Measurements from ENCODE around the gene NME7. TPM values are rescaled to one million over a fixed set of nuclear protein-coding genes. Genes with fewer than 3 reads are reported as not detected.
"Not testable (repeated sequence)": the region's sequence is repeated elsewhere in the genome, so short reads cannot be mapped to it uniquely, and the experiment has no call there.

Gene NME7
- 10 to 100 TPM; 13.0 TPM for total RNA-seq

GRCh38 chr1:169367686-169368405 lies at the start of gene NME7, which contains the start of gene BLZF1:
TSS of gene NME7 (minus strand) at chr1:169367797. CDS start at chr1:169367710, 87 bp downstream.
TSS of gene BLZF1 (plus strand) at chr1:169368195. CDS start at chr1:169369523, 1,328 bp downstream.
- H3K9me3 Mint-ChIP-seq = no peaks in the 10 kb centered on the region
- DNase-seq (ENCODE audit: low spot score in 2 of 2) = peak; percentile 95 to 97
- no peak within 1 kb of the TSS for H3K27ac Mint-ChIP-seq
- ATAC-seq = peak; percentile 93 to 94
- peaks cover 0 to 5% of the 10 kb centered on the region in 2 donors for H3K36me3 Mint-ChIP-seq

GRCh38 chr1:169414952-169415351 lies 47.4 kb upstream of the NME7 start:
- Mint-ChIP-seq H3K36me3 (peaks cover 0 to 8% of the 10 kb centered on the region in 2 donors), H3K9me3 (peaks cover 8 to 9% of the 10 kb centered on the region in 2 donors), H3K27ac (no peak overlapping the region)
- ATAC-seq = no peak
- DNase-seq (ENCODE audit: low spot score in 2 of 2) = no peak

- not testable (repeated sequence) for H3K27ac Mint-ChIP-seq; DNase-seq (ENCODE audit: low spot score in 2 of 2); ATAC-seq
- peaks cover 8 to 44% of the 10 kb centered on the region in 2 donors for H3K36me3 Mint-ChIP-seq
- peaks cover 23 to 40% of the 10 kb centered on the region in 2 donors for H3K9me3 Mint-ChIP-seq
Measured at GRCh38 chr1:169408340-169408739, 40.7 kb upstream of the NME7 start.

GRCh38 chr1:169402578-169402977 lies 35.0 kb upstream of the NME7 start:
- ATAC-seq; DNase-seq (ENCODE audit: low spot score in 2 of 2); H3K27ac Mint-ChIP-seq: not testable (repeated sequence)
- Mint-ChIP-seq H3K36me3 (peaks cover 16 to 42% of the 10 kb centered on the region in 2 donors), H3K9me3 (peaks cover 26 to 45% of the 10 kb centered on the region in 2 donors)

GRCh38 chr1:169395955-169396354 lies 28.4 kb upstream of the NME7 start:
- Mint-ChIP-seq H3K36me3 (peaks cover 6 to 18% of the 10 kb centered on the region in 2 donors), H3K27ac (no peak overlapping the region), H3K9me3 (peaks cover 6 to 9% of the 10 kb centered on the region in 2 donors)
- DNase-seq (ENCODE audit: low spot score in 2 of 2) = no peak
- no peak for ATAC-seq

- no peaks in the 10 kb centered on the region for H3K9me3 Mint-ChIP-seq
- H3K36me3 Mint-ChIP-seq = peaks cover 6 to 30% of the 10 kb centered on the region in 2 donors
- no peak for DNase-seq (ENCODE audit: low spot score in 2 of 2)
- no peak overlapping the region for H3K27ac Mint-ChIP-seq
- no peak for ATAC-seq
Measured at GRCh38 chr1:169392406-169392805, 24.8 kb upstream of the NME7 start.

GRCh38 chr1:169390303-169390702 lies 22.7 kb upstream of the NME7 start:
- Mint-ChIP-seq H3K9me3 (no peaks in the 10 kb centered on the region), H3K36me3 (peaks cover 6 to 25% of the 10 kb centered on the region in 2 donors), H3K27ac (peak overlapping the region in 1 of 2 donors; percentile 3)
- DNase-seq (ENCODE audit: low spot score in 2 of 2) = no peak
- peak; percentile 58 to 97 for ATAC-seq

GRCh38 chr1:169387399-169387798 lies 19.8 kb upstream of the NME7 start:
- H3K9me3 Mint-ChIP-seq = no peaks in the 10 kb centered on the region
- no peak overlapping the region for H3K27ac Mint-ChIP-seq
- ATAC-seq (no peak), DNase-seq (ENCODE audit: low spot score in 2 of 2) (no peak)
- H3K36me3 Mint-ChIP-seq = peaks cover 0 to 18% of the 10 kb centered on the region in 2 donors

GRCh38 chr1:169383449-169383848 lies 15.9 kb upstream of the NME7 start:
- DNase-seq (ENCODE audit: low spot score in 2 of 2) (no peak), ATAC-seq (no peak)
- Mint-ChIP-seq H3K27ac (no peak overlapping the region), H3K9me3 (no peaks in the 10 kb centered on the region), H3K36me3 (peaks cover 0 to 9% of the 10 kb centered on the region in 2 donors)

GRCh38 chr1:169381162-169381561 lies 13.6 kb upstream of the NME7 start:
- Mint-ChIP-seq H3K9me3 (no peaks in the 10 kb centered on the region), H3K27ac (no peak overlapping the region), H3K36me3 (peaks cover 0 to 9% of the 10 kb centered on the region in 2 donors)
- ATAC-seq (no peak), DNase-seq (ENCODE audit: low spot score in 2 of 2) (no peak)

- Mint-ChIP-seq H3K27ac (no peak overlapping the region), H3K9me3 (no peaks in the 10 kb centered on the region), H3K36me3 (peaks cover 0 to 5% of the 10 kb centered on the region in 2 donors)
- ATAC-seq = no peak
- no peak for DNase-seq (ENCODE audit: low spot score in 2 of 2)
Measured at GRCh38 chr1:169371404-169371803, 3.8 kb upstream of the NME7 start.

GRCh38 chr1:169368406-169368769 lies 791 bp upstream of the NME7 start:
- peaks cover 0 to 5% of the 10 kb centered on the region in 2 donors for H3K36me3 Mint-ChIP-seq
- DNase-seq (ENCODE audit: low spot score in 2 of 2) (peak in 1 of 2 donors; percentile 16), ATAC-seq (peak; percentile 2 to 6)
- no peak overlapping the region for H3K27ac Mint-ChIP-seq
- H3K9me3 Mint-ChIP-seq = no peaks in the 10 kb centered on the region

GRCh38 chr1:169367096-169367685 lies 406 bp downstream of the NME7 start:
- Mint-ChIP-seq H3K9me3 (no peaks in the 10 kb centered on the region), H3K27ac (no peak overlapping the region), H3K36me3 (peaks cover 0 to 5% of the 10 kb centered on the region in 2 donors)
- ATAC-seq (no peak), DNase-seq (ENCODE audit: low spot score in 2 of 2) (no peak)

- ATAC-seq = peak in 1 of 2 donors; percentile 23
- Mint-ChIP-seq H3K9me3 (no peaks in the 10 kb centered on the region), H3K36me3 (no peaks in the 10 kb centered on the region), H3K27ac (peak overlapping the region in 1 of 2 donors; percentile 28)
- no peak for DNase-seq (ENCODE audit: low spot score in 2 of 2)
Measured at GRCh38 chr1:169364948-169365347, 2.6 kb downstream of the NME7 start.

- ATAC-seq = peak; percentile 38 to 50
- no peaks in the 10 kb centered on the region for H3K36me3 Mint-ChIP-seq
- peak overlapping the region; percentile 11 to 60 for H3K27ac Mint-ChIP-seq
- peak in 1 of 2 donors; percentile 53 for DNase-seq (ENCODE audit: low spot score in 2 of 2)
- no peaks in the 10 kb centered on the region for H3K9me3 Mint-ChIP-seq
Measured at GRCh38 chr1:169363046-169363730, 4.4 kb downstream of the NME7 start.

GRCh38 chr1:169361281-169361680 lies 6.3 kb downstream of the NME7 start:
- Mint-ChIP-seq H3K36me3 (no peaks in the 10 kb centered on the region), H3K9me3 (no peaks in the 10 kb centered on the region), H3K27ac (no peak overlapping the region)
- DNase-seq (ENCODE audit: low spot score in 2 of 2) (no peak), ATAC-seq (no peak)

- DNase-seq (ENCODE audit: low spot score in 2 of 2) (no peak), ATAC-seq (no peak)
- Mint-ChIP-seq H3K9me3 (no peaks in the 10 kb centered on the region), H3K36me3 (no peaks in the 10 kb centered on the region), H3K27ac (no peak overlapping the region)
Measured at GRCh38 chr1:169360415-169360814, 7.2 kb downstream of the NME7 start.

Measured in activated naive CD4-positive, alpha-beta T cell treated with anti-CD3 and anti-CD28 coated beads, Interleukin-2, amount 50 U/mL, for 72 hours (primary cell).